Measurements from ENCODE around the gene SIAH1. TPM values are rescaled to one million over a fixed set of nuclear protein-coding genes. Genes with fewer than 3 reads are reported as not detected.

Gene SIAH1
- total and polyA plus RNA-seq, 9 of the 15 experiments (the other 6 are each of a cell fraction or from before 2014, with no cell fraction given): 4.1 to 14.3 (median 12.5) TPM

- TF ChIP-seq ZNF282 (CRISPR knock-in tag; IDR thresholded peaks at IDR 0.05): no peak
- no peak for TF ChIP-seq ZNF347 (CRISPR knock-in tag; IDR thresholded peaks at IDR 0.05; ENCODE audit: low read depth)
- no peak for TF ChIP-seq ARID1B (IDR thresholded peaks at IDR 0.05)
- TF ChIP-seq EHMT2 (IDR thresholded peaks at IDR 0.05): no peak
- TF ChIP-seq TEAD4 (IDR thresholded peaks at IDR 0.05; ENCODE audit: low read length): no peak
- TF ChIP-seq TEAD4 (CRISPR knock-in tag; IDR thresholded peaks at IDR 0.05; ENCODE audit: borderline replicate concordance): no peak
- no peak for TF ChIP-seq ZEB2 (IDR thresholded peaks at IDR 0.05)
- TF ChIP-seq ZNF668 (CRISPR knock-in tag; IDR thresholded peaks at IDR 0.05): no peak
- TF ChIP-seq RREB1 (CRISPR knock-in tag; IDR thresholded peaks at IDR 0.05): no peak
- TF ChIP-seq ATF3 (IDR thresholded peaks at IDR 0.05): no peak
- peak; percentile 68; the same call in 1 of the 2 replicates for TF ChIP-seq ATF3 (CRISPR knock-in tag; conservative IDR thresholded peaks at IDR 0.05)
- TF ChIP-seq PCBP2 (IDR thresholded peaks at IDR 0.05; ENCODE audit: low read depth, low read length, poor library complexity, severe bottlenecking): no peak
- TF ChIP-seq NCOA6 (IDR thresholded peaks at IDR 0.05): no peak
- TF ChIP-seq CBX2 (IDR thresholded peaks at IDR 0.05; ENCODE audit: insufficient read depth, low read length, poor library complexity, severe bottlenecking): no peak
- TF ChIP-seq ZBTB26 (CRISPR knock-in tag; IDR thresholded peaks at IDR 0.05): no peak
- no peak for TF ChIP-seq ZNF778 (CRISPR knock-in tag; IDR thresholded peaks at IDR 0.05)
- no peak for TF ChIP-seq C11orf30 (IDR thresholded peaks at IDR 0.05; ENCODE audit: low read depth)
- TF ChIP-seq ATF2 (CRISPR knock-in tag; IDR thresholded peaks at IDR 0.05): no peak
- TF ChIP-seq PHF21A (IDR thresholded peaks at IDR 0.05; ENCODE audit: borderline replicate concordance, low read depth): no peak
- no peak for TF ChIP-seq HMG20B (CRISPR knock-in tag; IDR thresholded peaks at IDR 0.05)
Observed at GRCh38 chr16:48385253-48386150, at the start of gene SIAH1 (continued).

Measured in K562 (cell line).